Trophoblast cell (in vitro differentiated cells and primary cell): ENCODE data around the gene GRIK4.

Experiments
- DNase-seq, 2 donors: peaks; one replicate each; pipeline ENCODE4 v3.0.0-alpha.2; 2016
- H2AFZ ChIP-seq: 2 replicates; pipeline ENCODE4 v1.6.1; 2013; ENCODE audit warnings: low read length, moderate library complexity, mild to moderate bottlenecking; ENCODE audit not compliant: insufficient read depth, poor library complexity
- H2AK5ac ChIP-seq: 2 replicates; pipeline ENCODE4 v1.6.1; 2013; ENCODE audit warnings: mild to moderate bottlenecking, low read length
- H2BK120ac ChIP-seq: 2 replicates; pipeline ENCODE4 v1.6.1; 2013; ENCODE audit warnings: low read length, mild to moderate bottlenecking, moderate library complexity; ENCODE audit not compliant: insufficient read depth, poor library complexity
- H2BK12ac ChIP-seq: 2 replicates; pipeline ENCODE4 v1.6.1; 2013; ENCODE audit warnings: mild to moderate bottlenecking, low read length, moderate library complexity
- H2BK5ac ChIP-seq: 2 replicates; pipeline ENCODE4 v1.6.1; 2013; ENCODE audit warnings: low read length, low read depth, moderate library complexity, mild to moderate bottlenecking; ENCODE audit not compliant: poor library complexity
- H3K14ac ChIP-seq: 2 replicates; pipeline ENCODE4 v1.6.1; 2013; ENCODE audit warnings: mild to moderate bottlenecking, low read length
- H3K18ac ChIP-seq: 2 replicates; pipeline ENCODE4 v1.6.1; 2013; ENCODE audit warnings: mild to moderate bottlenecking, low read length
- H3K23ac ChIP-seq: 2 replicates; pipeline ENCODE4 v1.6.1; 2013; ENCODE audit warnings: low read length
- H3K27ac ChIP-seq: 2 replicates; pipeline ENCODE4 v1.5.1; 2013; ENCODE audit warnings: low read depth, mild to moderate bottlenecking, inconsistent platforms, low read length, moderate library complexity
- H3K27me3 ChIP-seq: 2 replicates; pipeline ENCODE4 v1.6.1; 2013; ENCODE audit warnings: inconsistent platforms, mild to moderate bottlenecking, low read length, moderate library complexity; ENCODE audit not compliant: insufficient read depth
- H3K36me3 ChIP-seq, 2 experiments: 1 replicate in 1 of 2; 2 replicates in 1 of 2; pipeline ENCODE4 v1.6.1; 2013; ENCODE audit warnings: low read length in 2 of 2, mild to moderate bottlenecking in 2 of 2, moderate library complexity in 1 of 2; ENCODE audit not compliant: insufficient read depth in 2 of 2, control insufficient read depth in 1 of 2
- H3K4ac ChIP-seq: 2 replicates; pipeline ENCODE4 v1.6.1; 2013; ENCODE audit warnings: low read depth, mild to moderate bottlenecking, low read length, moderate library complexity
- H3K4me1 ChIP-seq, 2 experiments: 1 replicate in 1 of 2; 2 replicates in 1 of 2; pipeline ENCODE4 v1.6.1; 2013; ENCODE audit warnings: low read length in 2 of 2, mild to moderate bottlenecking in 2 of 2, moderate library complexity in 1 of 2; ENCODE audit not compliant: insufficient read depth in 2 of 2, control insufficient read depth in 1 of 2
- H3K4me2 ChIP-seq: 2 replicates; pipeline ENCODE4 v1.6.1; 2013; ENCODE audit warnings: inconsistent platforms, mild to moderate bottlenecking, low read length, moderate library complexity
- H3K4me3 ChIP-seq: 2 replicates; pipeline ENCODE4 v1.5.1; 2013; ENCODE audit warnings: mild to moderate bottlenecking, low read depth, low read length, inconsistent platforms
- H3K79me1 ChIP-seq: one replicate; pipeline ENCODE4 v1.6.1; 2013; ENCODE audit warnings: low read length
- H3K79me2 ChIP-seq: 2 replicates; pipeline ENCODE4 v1.6.1; 2013; ENCODE audit warnings: low read length, mild to moderate bottlenecking; ENCODE audit not compliant: control insufficient read depth, insufficient read depth, poor library complexity
- H3K9ac ChIP-seq: 2 replicates; pipeline ENCODE4 v1.6.1; 2013; ENCODE audit warnings: mild to moderate bottlenecking, low read length
- H3K9me3 ChIP-seq: 2 replicates; pipeline ENCODE4 v1.6.1; 2013; ENCODE audit warnings: low read depth, mild to moderate bottlenecking, control low read depth, inconsistent platforms, low read length; ENCODE audit not compliant: insufficient read depth
- H4K12ac ChIP-seq: 2 replicates; pipeline ENCODE4 v1.6.1; 2013; ENCODE audit warnings: low read depth, mild to moderate bottlenecking, low read length, moderate library complexity
- H4K8ac ChIP-seq: 2 replicates; pipeline ENCODE4 v1.6.1; 2013; ENCODE audit warnings: low read depth, mild to moderate bottlenecking, low read length, moderate library complexity
- H4K91ac ChIP-seq: one replicate; pipeline ENCODE4 v1.6.1; 2013; ENCODE audit warnings: low read depth, mild to moderate bottlenecking, low read length, moderate library complexity
- WGBS: extraction: QIAGEN DNeasy Blood & Tissue Kit; methylation state at CpG from one replicate; pipeline ENCODE4 v1.1.7; 2013; ENCODE audit warnings: missing lambda C conversion rate; ENCODE audit not compliant: insufficient read length, insufficient coverage; ENCODE audit errors: extremely low coverage; 5-methylcytosine and 5-hydroxymethylcytosine counted together

GRIK4 gene

GRCh38 chr11:120605469-120605868, 93.9 kb downstream of the GRIK4 start:
- no peaks in the 10 kb centered on the region for H3K4me1 ChIP-seq
- no peak overlapping the region for H4K12ac ChIP-seq
- no peak overlapping the region for H2BK12ac ChIP-seq
- no peak for DNase-seq
- H3K4ac ChIP-seq: no peak overlapping the region
- H2AFZ ChIP-seq: no peak overlapping the region
- H2BK120ac ChIP-seq: no peak overlapping the region
- no CpG with 5 or more reads among the region's 4 CpGs for whole genome bisulfite sequencing
- H4K91ac ChIP-seq: no peak overlapping the region
- H3K18ac ChIP-seq: no peak overlapping the region
- peaks cover 4% of the 10 kb centered on the region for H3K9me3 ChIP-seq
- H4K8ac ChIP-seq: no peak overlapping the region
- no peaks in the 10 kb centered on the region for H3K36me3 ChIP-seq
- no peak overlapping the region for H3K9ac ChIP-seq
- no peaks in the 10 kb centered on the region for H3K79me1 ChIP-seq
- no peak overlapping the region for H3K4me2 ChIP-seq
- H3K27me3 ChIP-seq: no peaks in the 10 kb centered on the region
- H3K27ac ChIP-seq: no peak overlapping the region
- H3K14ac ChIP-seq: no peak overlapping the region
- H2AK5ac ChIP-seq: no peak overlapping the region
- no peaks in the 10 kb centered on the region for H3K79me2 ChIP-seq
- H2BK5ac ChIP-seq: no peak overlapping the region
- no peak overlapping the region for H3K23ac ChIP-seq
- H3K4me3 ChIP-seq: no peak overlapping the region

- H3K9me3 ChIP-seq: peaks cover 4% of the 10 kb centered on the region
- H4K91ac ChIP-seq: no peak overlapping the region
- no peak overlapping the region for H2AFZ ChIP-seq
- no peak overlapping the region for H2BK5ac ChIP-seq
- no peak overlapping the region for H3K18ac ChIP-seq
- H3K4me3 ChIP-seq: no peak overlapping the region
- no peak for DNase-seq
- no CpG with 5 or more reads among the region's 18 CpGs for WGBS
- H2BK12ac ChIP-seq: no peak overlapping the region
- H3K4me2 ChIP-seq: no peak overlapping the region
- no peak overlapping the region for H2BK120ac ChIP-seq
- no peaks in the 10 kb centered on the region for H3K79me2 ChIP-seq
- no peaks in the 10 kb centered on the region for H3K36me3 ChIP-seq
- H3K27ac ChIP-seq: no peak overlapping the region
- no peak overlapping the region for H3K9ac ChIP-seq
- H3K79me1 ChIP-seq: no peaks in the 10 kb centered on the region
- H4K8ac ChIP-seq: no peak overlapping the region
- H3K14ac ChIP-seq: no peak overlapping the region
- no peak overlapping the region for H3K23ac ChIP-seq
- no peak overlapping the region for H4K12ac ChIP-seq
- H3K4me1 ChIP-seq: no peaks in the 10 kb centered on the region
- H2AK5ac ChIP-seq: no peak overlapping the region
- H3K27me3 ChIP-seq: no peaks in the 10 kb centered on the region
- H3K4ac ChIP-seq: no peak overlapping the region
These were observed 94.9 kb downstream of the GRIK4 start for GRCh38 chr11:120606211-120607010.

- H3K4ac ChIP-seq: no peak overlapping the region
- no CpG with 5 or more reads among the region's 2 CpGs for WGBS
These were observed 96.5 kb downstream of the GRIK4 start for GRCh38 chr11:120608061-120608460.

GRCh38 chr11:120608760-120609211, 97.2 kb downstream of the GRIK4 start:
- Histone ChIP-seq H3K18ac (no peak overlapping the region), H3K9ac (no peak overlapping the region), H4K91ac (no peak overlapping the region), H3K14ac (no peak overlapping the region), H3K4me1 (no peaks in the 10 kb centered on the region), H2AFZ (no peak overlapping the region), H3K36me3 (no peaks in the 10 kb centered on the region), H3K23ac (no peak overlapping the region), H3K4ac (no peak overlapping the region), H3K27ac (no peak overlapping the region), H2BK5ac (no peak overlapping the region), H4K12ac (no peak overlapping the region), H2BK12ac (no peak overlapping the region), H2BK120ac (no peak overlapping the region), H3K79me1 (no peaks in the 10 kb centered on the region), H3K4me2 (no peak overlapping the region), H3K9me3 (peaks cover 4% of the 10 kb centered on the region), H3K79me2 (no peaks in the 10 kb centered on the region), H3K27me3 (no peaks in the 10 kb centered on the region), H4K8ac (no peak overlapping the region), H2AK5ac (no peak overlapping the region), H3K4me3 (no peak overlapping the region)
- DNase-seq: peak in 1 of 2 donors; percentile 11
- no CpG with 5 or more reads among the region's 4 CpGs for WGBS

More at GRCh38 chr11:120608061-120608460, 96.5 kb downstream of the GRIK4 start:
- no peak overlapping the region for H3K14ac ChIP-seq
- H4K91ac ChIP-seq: no peak overlapping the region
- no peak overlapping the region for H3K27ac ChIP-seq
- H2AK5ac ChIP-seq: no peak overlapping the region
- no peak overlapping the region for H3K18ac ChIP-seq
- H3K79me1 ChIP-seq: no peaks in the 10 kb centered on the region
- no peak overlapping the region for H3K4me2 ChIP-seq
- no peaks in the 10 kb centered on the region for H3K79me2 ChIP-seq
- no peak overlapping the region for H2BK5ac ChIP-seq
- no peak overlapping the region for H2BK120ac ChIP-seq
- H3K36me3 ChIP-seq: no peaks in the 10 kb centered on the region
- H3K4me1 ChIP-seq: no peaks in the 10 kb centered on the region
- no peak overlapping the region for H4K12ac ChIP-seq
- H3K27me3 ChIP-seq: no peaks in the 10 kb centered on the region
- no peak overlapping the region for H3K4me3 ChIP-seq
- no peak overlapping the region for H2AFZ ChIP-seq
- no peak overlapping the region for H3K23ac ChIP-seq
- no peak for DNase-seq
- no peak overlapping the region for H2BK12ac ChIP-seq
- peaks cover 4% of the 10 kb centered on the region for H3K9me3 ChIP-seq
- no peak overlapping the region for H3K9ac ChIP-seq
- no peak overlapping the region for H4K8ac ChIP-seq
